Mucosa of rectum (tissue), 2 donors: Measurements from ENCODE around the gene SERINC5.

Experiments used
- H3K27ac ChIP-seq, 2 donors: one replicate each; pipeline ENCODE4 v1.7.0; 2013; ENCODE audit warnings: inconsistent platforms in 2 of 2, low read depth in 2 of 2, low read length in 2 of 2
- H3K27me3 ChIP-seq, 2 donors: one replicate each; pipeline ENCODE4 v1.7.0; 2013; ENCODE audit warnings: low read length in 2 of 2; ENCODE audit not compliant: control insufficient read depth in 2 of 2, insufficient read depth in 2 of 2
- H3K36me3 ChIP-seq, 2 donors: one replicate each; pipeline ENCODE4 v1.7.0; 2013; ENCODE audit warnings: low read length in 2 of 2; ENCODE audit not compliant: control insufficient read depth in 2 of 2, insufficient read depth in 2 of 2
- H3K4me1 ChIP-seq, 2 donors: one replicate each; pipeline ENCODE4 v1.7.0; 2013; ENCODE audit warnings: low read length in 2 of 2, mild to moderate bottlenecking in 1 of 2; ENCODE audit not compliant: control insufficient read depth in 2 of 2, insufficient read depth in 2 of 2
- H3K4me3 ChIP-seq, 2 donors: one replicate each; pipeline ENCODE4 v1.7.0; 2013; ENCODE audit warnings: low read length in 2 of 2
- H3K9ac ChIP-seq, 2 donors: one replicate each; pipeline ENCODE4 v1.7.0; 2013; ENCODE audit warnings: low read length in 2 of 2, low read depth in 1 of 2, mild to moderate bottlenecking in 1 of 2
- H3K9me3 ChIP-seq, 2 donors: one replicate each; pipeline ENCODE4 v1.7.0; 2013; ENCODE audit warnings: low read length in 2 of 2; ENCODE audit not compliant: control insufficient read depth in 2 of 2
- donor health status: healthy.
- donor health status: Normal muscosa, but diverticular disease.

Gene SERINC5

GRCh38 chr5:80216753-80217596, 38.9 kb downstream of the SERINC5 start:
- Histone ChIP-seq H3K4me3 (no peak overlapping the region), H3K27ac (no peak overlapping the region), H3K27me3 (no peaks in the 10 kb centered on the region), H3K36me3 (no peaks in the 10 kb centered on the region), H3K9me3 (no peaks in the 10 kb centered on the region), H3K4me1 (peaks cover 23 to 24% of the 10 kb centered on the region in 2 donors), H3K9ac (no peak overlapping the region)

- Histone ChIP-seq H3K4me1 (peaks cover 26 to 32% of the 10 kb centered on the region in 2 donors), H3K27ac (no peak overlapping the region), H3K27me3 (no peaks in the 10 kb centered on the region), H3K9me3 (no peaks in the 10 kb centered on the region), H3K4me3 (no peak overlapping the region), H3K36me3 (no peaks in the 10 kb centered on the region), H3K9ac (no peak overlapping the region)
Observed at GRCh38 chr5:80216096-80216495, 39.8 kb downstream of the SERINC5 start.

- H3K4me3 ChIP-seq, result no peak overlapping the region
- peaks cover 23 to 30% of the 10 kb centered on the region in 2 donors for H3K4me1 ChIP-seq
- peaks cover 0 to 4% of the 10 kb centered on the region in 2 donors for H3K36me3 ChIP-seq
- no peak overlapping the region for H3K9ac ChIP-seq
- H3K9me3 ChIP-seq, result no peaks in the 10 kb centered on the region
- no peak overlapping the region for H3K27ac ChIP-seq
- no peaks in the 10 kb centered on the region for H3K27me3 ChIP-seq
Observed at GRCh38 chr5:80215523-80215922, 40.3 kb downstream of the SERINC5 start.

- no peak overlapping the region for H3K4me3 ChIP-seq
- H3K27ac ChIP-seq, result no peak overlapping the region
- H3K9me3 ChIP-seq, result no peaks in the 10 kb centered on the region
- H3K36me3 ChIP-seq, result peaks cover 0 to 5% of the 10 kb centered on the region in 2 donors
- no peaks in the 10 kb centered on the region for H3K27me3 ChIP-seq
- peaks cover 15 to 27% of the 10 kb centered on the region in 2 donors for H3K4me1 ChIP-seq
- no peak overlapping the region for H3K9ac ChIP-seq
Observed at GRCh38 chr5:80213466-80213865, 42.4 kb downstream of the SERINC5 start.

GRCh38 chr5:80212171-80212667, 43.6 kb downstream of the SERINC5 start:
- peak overlapping the region; percentile 41 to 62 for H3K27ac ChIP-seq
- no peak overlapping the region for H3K9ac ChIP-seq
- no peaks in the 10 kb centered on the region for H3K27me3 ChIP-seq
- H3K9me3 ChIP-seq, result no peaks in the 10 kb centered on the region
- H3K36me3 ChIP-seq, result peaks cover 0 to 5% of the 10 kb centered on the region in 2 donors
- peaks cover 21 to 27% of the 10 kb centered on the region in 2 donors for H3K4me1 ChIP-seq
- H3K4me3 ChIP-seq, result no peak overlapping the region

- no peaks in the 10 kb centered on the region for H3K9me3 ChIP-seq
- H3K4me1 ChIP-seq, result peaks cover 22 to 31% of the 10 kb centered on the region in 2 donors
- peaks cover 0 to 5% of the 10 kb centered on the region in 2 donors for H3K36me3 ChIP-seq
- no peaks in the 10 kb centered on the region for H3K27me3 ChIP-seq
- no peak overlapping the region for H3K27ac ChIP-seq
- H3K4me3 ChIP-seq, result no peak overlapping the region
- no peak overlapping the region for H3K9ac ChIP-seq
Observed at GRCh38 chr5:80211327-80211726, 44.5 kb downstream of the SERINC5 start.

- Histone ChIP-seq H3K4me3 (no peak overlapping the region), H3K36me3 (peaks cover 0 to 5% of the 10 kb centered on the region in 2 donors), H3K27me3 (no peaks in the 10 kb centered on the region), H3K4me1 (peaks cover 30 to 43% of the 10 kb centered on the region in 2 donors), H3K9ac (no peak overlapping the region), H3K9me3 (no peaks in the 10 kb centered on the region), H3K27ac (no peak overlapping the region)
Observed at GRCh38 chr5:80210014-80210413, 45.8 kb downstream of the SERINC5 start.

- H3K27ac ChIP-seq, result no peak overlapping the region
- peaks cover 0 to 6% of the 10 kb centered on the region in 2 donors for H3K36me3 ChIP-seq
- no peak overlapping the region for H3K9ac ChIP-seq
- H3K4me1 ChIP-seq, result peaks cover 32 to 48% of the 10 kb centered on the region in 2 donors
- H3K4me3 ChIP-seq, result no peak overlapping the region
- no peaks in the 10 kb centered on the region for H3K9me3 ChIP-seq
- no peaks in the 10 kb centered on the region for H3K27me3 ChIP-seq
Observed at GRCh38 chr5:80208381-80208780, 47.5 kb downstream of the SERINC5 start.

- Histone ChIP-seq H3K36me3 (peaks cover 1 to 8% of the 10 kb centered on the region in 2 donors), H3K27me3 (no peaks in the 10 kb centered on the region), H3K4me1 (peaks cover 29 to 44% of the 10 kb centered on the region in 2 donors), H3K27ac (no peak overlapping the region), H3K9me3 (no peaks in the 10 kb centered on the region), H3K4me3 (no peak overlapping the region), H3K9ac (no peak overlapping the region)
Observed at GRCh38 chr5:80207832-80208231, 48.0 kb downstream of the SERINC5 start.

GRCh38 chr5:80206282-80206681, 49.6 kb downstream of the SERINC5 start:
- Histone ChIP-seq H3K4me3 (no peak overlapping the region), H3K27ac (no peak overlapping the region), H3K27me3 (no peaks in the 10 kb centered on the region), H3K36me3 (peaks cover 11 to 21% of the 10 kb centered on the region in 2 donors), H3K9ac (no peak overlapping the region), H3K9me3 (no peaks in the 10 kb centered on the region), H3K4me1 (peaks cover 18 to 29% of the 10 kb centered on the region in 2 donors)
